Measurements from ENCODE around the gene KCNS3.

GRCh38 chr2:17894556-17894955 lies 16.1 kb downstream of the KCNS3 start:
- TF ChIP-seq, protein P1, sequence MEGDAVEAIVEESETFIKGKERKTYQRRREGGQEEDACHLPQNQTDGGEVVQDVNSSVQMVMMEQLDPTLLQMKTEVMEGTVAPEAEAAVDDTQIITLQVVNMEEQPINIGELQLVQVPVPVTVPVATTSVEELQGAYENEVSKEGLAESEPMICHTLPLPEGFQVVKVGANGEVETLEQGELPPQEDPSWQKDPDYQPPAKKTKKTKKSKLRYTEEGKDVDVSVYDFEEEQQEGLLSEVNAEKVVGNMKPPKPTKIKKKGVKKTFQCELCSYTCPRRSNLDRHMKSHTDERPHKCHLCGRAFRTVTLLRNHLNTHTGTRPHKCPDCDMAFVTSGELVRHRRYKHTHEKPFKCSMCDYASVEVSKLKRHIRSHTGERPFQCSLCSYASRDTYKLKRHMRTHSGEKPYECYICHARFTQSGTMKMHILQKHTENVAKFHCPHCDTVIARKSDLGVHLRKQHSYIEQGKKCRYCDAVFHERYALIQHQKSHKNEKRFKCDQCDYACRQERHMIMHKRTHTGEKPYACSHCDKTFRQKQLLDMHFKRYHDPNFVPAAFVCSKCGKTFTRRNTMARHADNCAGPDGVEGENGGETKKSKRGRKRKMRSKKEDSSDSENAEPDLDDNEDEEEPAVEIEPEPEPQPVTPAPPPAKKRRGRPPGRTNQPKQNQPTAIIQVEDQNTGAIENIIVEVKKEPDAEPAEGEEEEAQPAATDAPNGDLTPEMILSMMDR (IDR thresholded peaks at IDR 0.05), result no peak
- TF ChIP-seq POLR2AphosphoS5 (IDR thresholded peaks at IDR 0.05), result no peak
- no peak for TF ChIP-seq POLR2A (IDR thresholded peaks at IDR 0.05; ENCODE audit: low read depth)
